Measurements from ENCODE around the gene ANKRD49. TPM values are rescaled to one million over a fixed set of nuclear protein-coding genes. Genes with fewer than 3 reads are reported as not detected.

Gene ANKRD49
- total and polyA plus RNA-seq, 7 donors, result 14.6 to 27.7 (median 19.3) TPM

GRCh38 chr11:94519478-94520084 lies 25.8 kb downstream of the ANKRD49 start:
- DNase-seq, result no peak
- Histone ChIP-seq H3K4me1 (peaks cover 0 to 4% (median 2%) of the 10 kb centered on the region in 4 donors), H3K4me3 (no peak overlapping the region), H3K27ac (no peak overlapping the region), H3K27me3 (peaks cover 0 to 4% (median 0%) of the 10 kb centered on the region in 3 donors), H3K36me3 (no peaks in the 10 kb centered on the region), H3K9me3 (no peaks in the 10 kb centered on the region)
- intact Hi-C loops (cut with DNase I), result loop anchor here (2.0 to 10.0 kb wide), 3 partner anchors 43 to 375 kb away; no protein-coding TSS in a partner anchor
- 9 to 15% methylated on average over 5 of the region's 5 CpGs for WGBS, 2 donors
- no peak for TF ChIP-seq POLR2AphosphoS5 (IDR thresholded peaks at IDR 0.05)
- TF ChIP-seq, protein P1, sequence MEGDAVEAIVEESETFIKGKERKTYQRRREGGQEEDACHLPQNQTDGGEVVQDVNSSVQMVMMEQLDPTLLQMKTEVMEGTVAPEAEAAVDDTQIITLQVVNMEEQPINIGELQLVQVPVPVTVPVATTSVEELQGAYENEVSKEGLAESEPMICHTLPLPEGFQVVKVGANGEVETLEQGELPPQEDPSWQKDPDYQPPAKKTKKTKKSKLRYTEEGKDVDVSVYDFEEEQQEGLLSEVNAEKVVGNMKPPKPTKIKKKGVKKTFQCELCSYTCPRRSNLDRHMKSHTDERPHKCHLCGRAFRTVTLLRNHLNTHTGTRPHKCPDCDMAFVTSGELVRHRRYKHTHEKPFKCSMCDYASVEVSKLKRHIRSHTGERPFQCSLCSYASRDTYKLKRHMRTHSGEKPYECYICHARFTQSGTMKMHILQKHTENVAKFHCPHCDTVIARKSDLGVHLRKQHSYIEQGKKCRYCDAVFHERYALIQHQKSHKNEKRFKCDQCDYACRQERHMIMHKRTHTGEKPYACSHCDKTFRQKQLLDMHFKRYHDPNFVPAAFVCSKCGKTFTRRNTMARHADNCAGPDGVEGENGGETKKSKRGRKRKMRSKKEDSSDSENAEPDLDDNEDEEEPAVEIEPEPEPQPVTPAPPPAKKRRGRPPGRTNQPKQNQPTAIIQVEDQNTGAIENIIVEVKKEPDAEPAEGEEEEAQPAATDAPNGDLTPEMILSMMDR (IDR thresholded peaks at IDR 0.05), result peak in 3 of 4 experiments; percentile 23 to 66 (median 58)

GRCh38 chr11:94521684-94522083 lies 27.9 kb downstream of the ANKRD49 start:
- intact Hi-C loops (cut with DNase I), result loop anchor here (2.0 kb wide), 1 partner anchor 81 kb away; no protein-coding TSS in a partner anchor
- no peaks in the 10 kb centered on the region for H3K27me3 ChIP-seq
- no peak for TF ChIP-seq EP300 (IDR thresholded peaks at IDR 0.05)
- TF ChIP-seq, protein P1 (IDR thresholded peaks at IDR 0.05), result peak in 1 of 4 experiments; percentile 11
- peaks cover 0 to 8% (median 2%) of the 10 kb centered on the region in 4 donors for H3K4me1 ChIP-seq
- WGBS, 2 donors, result 41 to 65% methylated on average over 5 of the region's 5 CpGs
- H3K27ac ChIP-seq, result no peak overlapping the region
- H3K4me3 ChIP-seq, result no peak overlapping the region
- H3K36me3 ChIP-seq, result no peaks in the 10 kb centered on the region
- no peaks in the 10 kb centered on the region for H3K9me3 ChIP-seq
- DNase-seq, result no peak

DNA sequence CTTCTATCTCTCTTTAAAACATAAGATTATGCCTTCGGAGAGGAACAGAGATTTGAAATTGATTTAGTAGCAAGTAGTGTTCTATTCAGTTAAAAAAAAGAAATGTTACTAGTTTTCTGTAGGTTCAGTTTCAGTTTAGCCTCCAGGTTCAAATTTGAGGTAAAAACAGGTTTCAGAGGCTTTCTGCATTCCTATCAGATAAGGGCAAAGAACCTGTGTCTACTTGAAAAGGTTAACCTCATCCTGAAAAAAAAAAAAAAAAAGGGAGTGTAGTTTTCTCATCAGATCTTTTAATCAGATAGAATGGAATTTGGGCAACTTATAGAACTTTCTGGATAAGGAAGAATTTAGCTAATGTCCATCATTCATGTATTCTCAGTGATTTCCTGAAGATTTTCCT lies 30.6 kb downstream of the ANKRD49 start:
- Histone ChIP-seq H3K4me1 (peaks cover 0 to 8% (median 2%) of the 10 kb centered on the region in 4 donors), H3K4me3 (no peak overlapping the region), H3K27ac (no peak overlapping the region), H3K27me3 (no peaks in the 10 kb centered on the region), H3K36me3 (no peaks in the 10 kb centered on the region), H3K9me3 (no peaks in the 10 kb centered on the region)
- 95 to 97% methylated on average over 1 of the region's 1 CpG for WGBS, 2 donors
- DNase-seq, result no peak
- intact Hi-C loops (cut with DNase I), result no loop called here
- TF ChIP-seq EP300 (IDR thresholded peaks at IDR 0.05) (no peak), POLR2A (IDR thresholded peaks at IDR 0.05) (no peak), POLR2AphosphoS5 (IDR thresholded peaks at IDR 0.05) (no peak)
- TF ChIP-seq, protein P1 (IDR thresholded peaks at IDR 0.05), result no peak

DNA sequence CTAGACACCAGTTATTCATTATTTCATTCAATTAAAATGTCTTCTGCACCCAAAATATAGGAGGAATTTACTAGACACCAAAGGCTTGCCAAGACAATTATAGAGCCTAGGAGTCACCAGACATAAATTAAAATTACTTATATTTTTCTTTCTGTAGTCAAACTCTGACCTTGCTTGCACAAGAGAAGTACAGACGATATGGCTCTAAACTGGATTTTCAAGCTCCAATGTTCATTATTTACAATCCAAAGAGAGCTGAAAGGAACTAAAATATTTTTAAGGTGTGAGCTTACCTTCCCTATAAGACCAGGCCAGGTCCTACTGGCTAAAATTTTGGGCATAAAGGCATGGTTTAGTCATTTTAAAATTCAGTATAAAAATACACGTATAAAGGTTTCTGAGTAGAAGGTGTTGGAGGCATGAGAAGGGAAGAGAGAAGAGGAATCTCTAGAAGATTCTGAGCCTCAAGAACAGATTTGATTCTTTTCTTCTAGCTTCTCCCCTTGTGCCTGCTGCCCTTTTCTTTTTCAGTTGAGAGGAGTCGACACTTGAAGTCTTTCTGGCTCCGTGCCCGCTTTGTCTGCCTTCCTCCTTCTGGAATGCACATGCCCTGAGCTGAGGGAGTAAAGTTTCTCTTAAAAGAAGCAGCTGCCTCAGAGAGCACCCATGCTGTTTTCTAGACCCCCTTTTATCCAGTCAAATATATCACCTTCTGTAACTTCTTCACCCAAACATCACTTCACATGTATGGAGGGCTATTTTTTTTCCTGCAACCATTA lies 32.0 kb downstream of the ANKRD49 start:
- 13 to 45% methylated on average over 5 of the region's 5 CpGs for WGBS, 2 donors
- TF ChIP-seq, protein P1 (IDR thresholded peaks at IDR 0.05), result no peak
- TF ChIP-seq EP300 (IDR thresholded peaks at IDR 0.05) (no peak), POLR2A (IDR thresholded peaks at IDR 0.05) (no peak), POLR2AphosphoS5 (IDR thresholded peaks at IDR 0.05) (no peak)
- H3K4me1 ChIP-seq, result peaks cover 0 to 4% (median 0%) of the 10 kb centered on the region in 4 donors
- H3K9me3 ChIP-seq, result no peaks in the 10 kb centered on the region
- peak; percentile 82 for DNase-seq
- no peak overlapping the region for H3K27ac ChIP-seq
- no peaks in the 10 kb centered on the region for H3K27me3 ChIP-seq
- intact Hi-C loops (cut with DNase I), result no loop called here
- H3K4me3 ChIP-seq, result no peak overlapping the region
- no peaks in the 10 kb centered on the region for H3K36me3 ChIP-seq
